GM12872 (cell line): ENCODE results near the gene ENPP4.

Source experiments
- CTCF ChIP-seq: IDR thresholded peaks from 3 replicates; pipeline ENCODE4 v1.5.1; 2011; ENCODE audit warnings: low read depth, mild to moderate bottlenecking, low read length, moderate library complexity; ENCODE audit not compliant: insufficient read depth

Gene ENPP4

GRCh38 chr6:46137387-46137786 lies 7.6 kb downstream of the ENPP4 start:
- TF ChIP-seq CTCF: no peak

GRCh38 chr6:46138281-46138680 lies 8.5 kb downstream of the ENPP4 start:
- no peak for TF ChIP-seq CTCF

GRCh38 chr6:46144270-46144669 lies 14.5 kb downstream of the ENPP4 start:
- TF ChIP-seq CTCF: no peak

- no peak for TF ChIP-seq CTCF
Measured at GRCh38 chr6:46156701-46157100, 26.9 kb downstream of the ENPP4 start.

- TF ChIP-seq CTCF: no peak
Measured at GRCh38 chr6:46159229-46159628, 29.4 kb downstream of the ENPP4 start.

- no peak for TF ChIP-seq CTCF
Measured at GRCh38 chr6:46160102-46160501, 30.3 kb downstream of the ENPP4 start.

GRCh38 chr6:46170357-46171289 lies 40.8 kb downstream of the ENPP4 start, which contains the start of gene ENPP5:
ENPP5 (minus strand) TSS chr6:46170980; CDS start chr6:46168262, 2,718 bp downstream.
- TF ChIP-seq CTCF: no peak
